Hepatocyte (in vitro differentiated cells): ENCODE measurements around the gene TRMT44. TPM values are rescaled to one million over a fixed set of nuclear protein-coding genes. Genes with fewer than 3 reads are reported as not detected.

ENCODE experiments used
- DNase-seq: peaks from one replicate; pipeline ENCODE4 v3.0.0-alpha.2; 2016; ENCODE audit warnings: low spot score
- H2AFZ ChIP-seq: fragments of 200-600 bp; sonication (generic); 2 replicates; pipeline ENCODE4 v1.6.0; 2016; ENCODE audit warnings: antibody characterized with exemption, mild to moderate bottlenecking
- H3K27ac ChIP-seq: fragments of 200-600 bp; sonication (generic); 2 replicates; pipeline ENCODE4 v1.5.1; 2016; ENCODE audit warnings: mild to moderate bottlenecking
- H3K27me3 ChIP-seq: fragments of 200-600 bp; sonication (generic); 2 replicates; pipeline ENCODE4 v1.6.1; 2016
- H3K36me3 ChIP-seq: fragments of 200-600 bp; sonication (generic); replicated peaks from 2 replicates; pipeline ENCODE4 v1.5.1; 2016; ENCODE audit warnings: low read depth; ENCODE audit not compliant: insufficient read depth
- H3K4me1 ChIP-seq: fragments of 200-600 bp; sonication (generic); 2 replicates; pipeline ENCODE4 v1.5.1; 2016; ENCODE audit warnings: mild to moderate bottlenecking, moderate library complexity; ENCODE audit not compliant: insufficient read depth
- H3K4me2 ChIP-seq: fragments of 200-600 bp; sonication (generic); 2 replicates; pipeline ENCODE4 v1.6.0; 2016
- H3K4me3 ChIP-seq: fragments of 200-600 bp; sonication (generic); 2 replicates; pipeline ENCODE4 v1.5.1; 2016; ENCODE audit warnings: mild to moderate bottlenecking
- H3K79me2 ChIP-seq: fragments of 200-600 bp; sonication (generic); 2 replicates; pipeline ENCODE4 v1.6.0; 2017; ENCODE audit warnings: mild to moderate bottlenecking
- H3K9me2 ChIP-seq: fragments of 200-600 bp; sonication (generic); replicated peaks from 2 replicates; pipeline ENCODE4 v1.6.0; 2017; ENCODE audit warnings: mild to moderate bottlenecking; ENCODE audit not compliant: insufficient read depth
- H3K9me3 ChIP-seq: fragments of 200-600 bp; sonication (generic); 2 replicates; pipeline ENCODE4 v1.5.1; 2016; ENCODE audit warnings: low read depth, mild to moderate bottlenecking
- H4K20me1 ChIP-seq: fragments of 200-600 bp; sonication (generic); 2 replicates; pipeline ENCODE4 v1.6.0; 2016; ENCODE audit warnings: mild to moderate bottlenecking; ENCODE audit not compliant: insufficient read depth, poor library complexity, severe bottlenecking
- CTCF ChIP-seq: fragments of 200-600 bp; sonication (generic); IDR thresholded peaks from 2 replicates; pipeline ENCODE4 v1.5.1; 2016; ENCODE audit warnings: antibody characterized with exemption, mild to moderate bottlenecking; ENCODE audit not compliant: poor library complexity
- EZH2 ChIP-seq: fragments of 200-600 bp; sonication (generic); IDR thresholded peaks from 2 replicates; pipeline ENCODE4 v1.6.1; 2016; ENCODE audit warnings: antibody characterized with exemption, mild to moderate bottlenecking, borderline replicate concordance
- EZH2phosphoT487 ChIP-seq: fragments of 200-600 bp; sonication (generic); IDR thresholded peaks from one replicate; pipeline ENCODE4 v1.6.1; 2018; ENCODE audit warnings: antibody characterized with exemption, mild to moderate bottlenecking, low read depth, moderate library complexity; ENCODE audit not compliant: unreplicated experiment, severe bottlenecking
- WGBS: methylation state at CpG from one replicate; pipeline ENCODE4 v1.1.6; 2016; ENCODE audit warnings: low lambda C conversion rate; ENCODE audit errors: missing lambda C conversion rate; 5-methylcytosine and 5-hydroxymethylcytosine counted together
- polyA plus RNA-seq: library from polyadenylated mRNA; unstranded; fragments of >200 nt; fragmentation: Nextera tagmentation; extraction: Ambion mirVana; gene quantifications from 2 replicates; pipeline ENCODE4 v1.2.1, GENCODE V29; 2016
- total RNA-seq: library from RNA; depleted of rRNA; stranded (reverse); fragments of >200 nt; gene quantifications from 2 replicates; pipeline ENCODE4 v1.2.3, GENCODE V29; 2014

TRMT44 gene
- total and polyA plus RNA-seq, 2 experiments from 2014 or later, result 8.2 to 13.2 TPM

- Histone ChIP-seq H3K36me3 (no peaks in the 10 kb centered on the region), H3K79me2 (no peaks in the 10 kb centered on the region), H2AFZ (no peak overlapping the region), H3K9me3 (no peaks in the 10 kb centered on the region), H3K27ac (peak overlapping the region; percentile 59), H3K9me2 (no peaks in the 10 kb centered on the region), H3K27me3 (no peaks in the 10 kb centered on the region), H3K4me1 (no peaks in the 10 kb centered on the region), H3K4me2 (no peak overlapping the region), H3K4me3 (no peak overlapping the region), H4K20me1 (no peaks in the 10 kb centered on the region)
- WGBS, result 85% methylated on average over 11 of the region's 11 CpGs
- peak; percentile 38 for DNase-seq
- no peak for TF ChIP-seq CTCF
- no peak for TF ChIP-seq EZH2phosphoT487
- no peak for TF ChIP-seq EZH2
Observed at GRCh38 chr4:8451440-8452182, 11.0 kb downstream of the TRMT44 start.

- Histone ChIP-seq H3K4me3 (no peak overlapping the region), H3K9me2 (no peaks in the 10 kb centered on the region), H3K79me2 (no peaks in the 10 kb centered on the region), H3K9me3 (no peaks in the 10 kb centered on the region), H4K20me1 (no peaks in the 10 kb centered on the region), H3K27ac (no peak overlapping the region), H2AFZ (no peak overlapping the region), H3K36me3 (no peaks in the 10 kb centered on the region), H3K4me2 (no peak overlapping the region), H3K4me1 (no peaks in the 10 kb centered on the region), H3K27me3 (no peaks in the 10 kb centered on the region)
- DNase-seq, result no peak
- 100% methylated on average over 3 of the region's 3 CpGs for WGBS
- TF ChIP-seq EZH2, result no peak
Observed at GRCh38 chr4:8453957-8454356, 13.4 kb downstream of the TRMT44 start.

- TF ChIP-seq EZH2 (no peak), EZH2phosphoT487 (no peak), CTCF (no peak)
- Histone ChIP-seq H3K36me3 (no peaks in the 10 kb centered on the region), H3K9me2 (no peaks in the 10 kb centered on the region), H2AFZ (no peak overlapping the region), H3K9me3 (no peaks in the 10 kb centered on the region), H3K27ac (no peak overlapping the region), H4K20me1 (no peaks in the 10 kb centered on the region), H3K27me3 (no peaks in the 10 kb centered on the region), H3K4me1 (peaks cover 4% of the 10 kb centered on the region), H3K4me2 (no peak overlapping the region), H3K4me3 (no peak overlapping the region), H3K79me2 (no peaks in the 10 kb centered on the region)
- 67% methylated on average over 9 of the region's 9 CpGs for WGBS
- DNase-seq, result no peak
Observed at GRCh38 chr4:8457646-8458252, 17.2 kb downstream of the TRMT44 start.

GRCh38 chr4:8459867-8460445 lies 19.4 kb downstream of the TRMT44 start:
- no peak overlapping the region for H2AFZ ChIP-seq
- no peaks in the 10 kb centered on the region for H3K36me3 ChIP-seq
- no peaks in the 10 kb centered on the region for H4K20me1 ChIP-seq
- 83% methylated on average over 8 of the region's 8 CpGs for WGBS
- H3K4me1 ChIP-seq, result peaks cover 4% of the 10 kb centered on the region
- no peaks in the 10 kb centered on the region for H3K9me3 ChIP-seq
- H3K79me2 ChIP-seq, result no peaks in the 10 kb centered on the region
- DNase-seq, result peak; percentile 80
- no peaks in the 10 kb centered on the region for H3K27me3 ChIP-seq
- peak overlapping the region; percentile 34 for H3K27ac ChIP-seq
- no peak overlapping the region for H3K4me3 ChIP-seq
- H3K9me2 ChIP-seq, result no peaks in the 10 kb centered on the region
- TF ChIP-seq EZH2phosphoT487 (no peak), EZH2 (no peak), CTCF (no peak)
- no peak overlapping the region for H3K4me2 ChIP-seq
